ENCODE measurements around the gene SEMA4F.
A peak's percentile ranks its signal among the peaks of the same experiment; 100 is the strongest.

The SEMA4F gene

GRCh38 chr2:74693213-74693612 lies 39.2 kb downstream of the SEMA4F start:
- DNase-seq (ENCODE audit: low read depth in 2 of 2) = no peak
- H3K4me3 ChIP-seq (replicated peaks in 1 of 2; ENCODE audit: low read depth in 2 of 2, low read length in 2 of 2) = no peak overlapping the region
- TF ChIP-seq, protein P1, sequence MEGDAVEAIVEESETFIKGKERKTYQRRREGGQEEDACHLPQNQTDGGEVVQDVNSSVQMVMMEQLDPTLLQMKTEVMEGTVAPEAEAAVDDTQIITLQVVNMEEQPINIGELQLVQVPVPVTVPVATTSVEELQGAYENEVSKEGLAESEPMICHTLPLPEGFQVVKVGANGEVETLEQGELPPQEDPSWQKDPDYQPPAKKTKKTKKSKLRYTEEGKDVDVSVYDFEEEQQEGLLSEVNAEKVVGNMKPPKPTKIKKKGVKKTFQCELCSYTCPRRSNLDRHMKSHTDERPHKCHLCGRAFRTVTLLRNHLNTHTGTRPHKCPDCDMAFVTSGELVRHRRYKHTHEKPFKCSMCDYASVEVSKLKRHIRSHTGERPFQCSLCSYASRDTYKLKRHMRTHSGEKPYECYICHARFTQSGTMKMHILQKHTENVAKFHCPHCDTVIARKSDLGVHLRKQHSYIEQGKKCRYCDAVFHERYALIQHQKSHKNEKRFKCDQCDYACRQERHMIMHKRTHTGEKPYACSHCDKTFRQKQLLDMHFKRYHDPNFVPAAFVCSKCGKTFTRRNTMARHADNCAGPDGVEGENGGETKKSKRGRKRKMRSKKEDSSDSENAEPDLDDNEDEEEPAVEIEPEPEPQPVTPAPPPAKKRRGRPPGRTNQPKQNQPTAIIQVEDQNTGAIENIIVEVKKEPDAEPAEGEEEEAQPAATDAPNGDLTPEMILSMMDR (IDR thresholded peaks at IDR 0.05; ENCODE audit: low read depth, low read length) = no peak

DNA sequence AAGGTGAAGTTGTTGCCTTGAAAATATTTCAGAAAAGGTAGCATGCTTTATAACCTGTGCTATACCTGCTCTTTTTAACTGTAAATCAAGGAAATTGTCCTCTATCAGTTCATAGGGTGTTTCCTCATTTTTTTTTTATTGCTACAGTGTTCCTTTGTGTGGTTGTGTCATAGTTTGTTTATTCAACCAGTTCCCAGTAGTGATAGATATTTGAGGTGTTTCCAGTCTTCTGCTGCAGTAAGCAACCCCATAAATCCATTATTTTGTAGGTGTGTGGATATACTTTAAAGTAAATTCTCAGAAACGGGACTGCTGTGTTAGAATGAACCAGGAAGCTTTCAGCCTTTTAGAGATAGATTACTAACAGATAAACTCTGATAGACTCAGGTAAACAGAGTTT lies 39.6 kb downstream of the SEMA4F start:
- no peak for DNase-seq (ENCODE audit: low read depth in 2 of 2)
- H3K4me3 ChIP-seq (replicated peaks in 1 of 2; ENCODE audit: low read depth in 2 of 2, low read length in 2 of 2) = no peak overlapping the region
- TF ChIP-seq, protein P1 (IDR thresholded peaks at IDR 0.05; ENCODE audit: low read depth, low read length) = no peak

DNA sequence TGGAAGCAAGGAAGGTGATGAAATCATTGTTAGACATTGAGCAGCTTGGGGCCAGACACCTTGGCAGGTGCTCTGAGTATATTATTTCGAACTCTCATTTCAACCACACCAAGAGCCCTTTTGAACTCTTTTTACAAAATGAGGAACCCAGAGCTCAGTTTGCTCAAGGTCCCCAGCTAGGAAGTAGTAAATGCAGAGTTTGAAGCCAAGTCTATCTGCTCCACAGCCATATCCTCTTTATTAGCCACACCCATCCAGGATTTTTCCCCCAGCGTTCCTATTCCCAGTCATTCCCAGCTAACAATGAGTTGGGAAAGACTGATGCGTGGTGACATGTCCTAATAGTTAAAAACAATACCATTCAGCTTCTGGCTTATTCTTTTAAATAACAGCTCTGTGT lies 40.2 kb downstream of the SEMA4F start:
- TF ChIP-seq, protein P1 (IDR thresholded peaks at IDR 0.05; ENCODE audit: low read depth, low read length) = no peak
- no peak for DNase-seq (ENCODE audit: low read depth in 2 of 2)
- H3K4me3 ChIP-seq (replicated peaks in 1 of 2; ENCODE audit: low read depth in 2 of 2, low read length in 2 of 2) = no peak overlapping the region

- no peak for DNase-seq (ENCODE audit: low read depth in 2 of 2)
- TF ChIP-seq, protein P1 (IDR thresholded peaks at IDR 0.05; ENCODE audit: low read depth, low read length) = no peak
- no peak overlapping the region for H3K4me3 ChIP-seq (replicated peaks in 1 of 2; ENCODE audit: low read depth in 2 of 2, low read length in 2 of 2)
These were observed 41.6 kb downstream of the SEMA4F start for GRCh38 chr2:74695663-74696062.

- TF ChIP-seq, protein P1 (IDR thresholded peaks at IDR 0.05; ENCODE audit: low read depth, low read length) = no peak
- DNase-seq (ENCODE audit: low read depth in 2 of 2) = peak; percentile 52 to 78
- no peak overlapping the region for H3K4me3 ChIP-seq (replicated peaks in 1 of 2; ENCODE audit: low read depth in 2 of 2, low read length in 2 of 2)
These were observed 42.8 kb downstream of the SEMA4F start for GRCh38 chr2:74696829-74697228.

DNA sequence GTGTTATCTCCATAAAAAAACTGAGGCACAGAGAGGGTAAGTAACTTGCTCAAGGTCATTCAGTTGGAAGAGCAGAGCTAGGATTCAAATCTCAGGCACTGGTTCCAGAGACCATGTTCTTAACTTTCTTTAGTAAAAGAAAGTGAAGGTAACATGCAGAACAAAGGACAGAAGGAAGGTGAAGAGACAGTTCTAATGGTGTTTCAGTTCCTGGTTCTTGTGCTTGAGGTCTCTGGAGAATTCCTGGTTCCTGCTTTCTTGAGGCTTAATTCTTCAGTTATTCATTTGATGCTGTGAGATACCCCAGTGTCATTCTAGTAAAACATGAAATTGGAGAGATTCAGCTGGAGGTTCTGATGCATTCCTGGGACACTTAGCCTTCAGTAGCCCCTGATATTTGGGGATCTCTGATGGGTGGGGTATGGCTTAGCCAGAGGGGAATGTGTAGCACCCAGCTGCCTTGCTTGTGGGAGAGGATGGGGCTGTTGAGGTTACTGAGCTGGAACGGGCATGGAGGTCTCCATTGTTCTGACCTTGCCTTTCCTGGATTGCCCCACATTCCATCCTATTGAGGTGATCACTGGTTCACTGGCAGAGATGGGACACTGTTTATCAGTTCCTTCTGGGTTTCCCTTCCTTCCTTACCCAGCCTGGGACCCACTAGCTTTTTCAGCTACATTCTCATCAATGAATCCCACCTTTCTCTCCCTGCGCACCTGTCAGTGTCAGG lies 46.8 kb downstream of the SEMA4F start:
- TF ChIP-seq, protein P1 (IDR thresholded peaks at IDR 0.05; ENCODE audit: low read depth, low read length) = no peak
- no peak for DNase-seq (ENCODE audit: low read depth in 2 of 2)
- H3K4me3 ChIP-seq (replicated peaks in 1 of 2; ENCODE audit: low read depth in 2 of 2, low read length in 2 of 2) = no peak overlapping the region
